GM12875 (cell line): ENCODE data around the gene SENP1.

Experiments
- H3K4me3 ChIP-seq: one replicate; pipeline ENCODE4 v1.5.1; 2011; ENCODE audit warnings: low read depth, low read length, control low read depth
- TF ChIP-seq, protein P1 (sequence below): IDR thresholded peaks from 2 replicates; pipeline ENCODE4 v1.5.1; 2011; ENCODE audit warnings: low read depth, mild to moderate bottlenecking, control low read depth, inconsistent platforms, low read length, moderate library complexity, borderline replicate concordance; ENCODE audit not compliant: insufficient read depth

SENP1 gene

DNA sequence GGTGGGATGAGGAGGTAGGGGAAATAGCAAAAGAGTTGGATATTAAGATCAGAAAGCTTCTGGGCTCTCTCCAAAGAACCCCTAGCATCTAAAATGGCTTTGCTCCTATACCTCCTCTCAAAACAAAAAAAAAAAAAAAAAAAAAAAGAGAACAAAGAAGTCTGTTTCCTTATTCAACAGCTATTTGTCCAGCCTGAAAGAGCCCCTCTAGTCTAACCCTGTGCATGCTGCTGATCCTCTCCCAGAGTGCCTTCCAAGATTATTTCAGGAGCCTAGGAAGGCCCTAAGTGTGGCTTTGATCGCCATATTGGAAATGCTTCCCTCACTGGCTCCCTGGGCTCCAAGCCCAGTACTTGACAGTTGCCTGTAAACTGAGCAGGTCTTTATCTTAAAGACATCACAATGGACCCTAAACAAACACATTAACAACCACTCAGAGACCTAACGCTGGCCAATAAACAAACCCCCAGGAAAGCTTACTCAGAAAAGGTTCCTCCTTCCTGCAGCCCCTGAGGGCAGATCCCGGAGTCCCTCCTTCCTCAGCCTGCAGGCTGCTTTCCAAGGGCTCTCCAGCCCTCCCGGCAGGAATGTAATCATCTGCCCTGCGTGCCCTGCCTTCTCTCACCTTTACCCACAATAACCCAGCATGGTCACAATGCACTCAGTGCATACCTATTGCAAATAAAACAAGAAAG, 84.2 kb downstream of the SENP1 start:
- TF ChIP-seq, protein P1, sequence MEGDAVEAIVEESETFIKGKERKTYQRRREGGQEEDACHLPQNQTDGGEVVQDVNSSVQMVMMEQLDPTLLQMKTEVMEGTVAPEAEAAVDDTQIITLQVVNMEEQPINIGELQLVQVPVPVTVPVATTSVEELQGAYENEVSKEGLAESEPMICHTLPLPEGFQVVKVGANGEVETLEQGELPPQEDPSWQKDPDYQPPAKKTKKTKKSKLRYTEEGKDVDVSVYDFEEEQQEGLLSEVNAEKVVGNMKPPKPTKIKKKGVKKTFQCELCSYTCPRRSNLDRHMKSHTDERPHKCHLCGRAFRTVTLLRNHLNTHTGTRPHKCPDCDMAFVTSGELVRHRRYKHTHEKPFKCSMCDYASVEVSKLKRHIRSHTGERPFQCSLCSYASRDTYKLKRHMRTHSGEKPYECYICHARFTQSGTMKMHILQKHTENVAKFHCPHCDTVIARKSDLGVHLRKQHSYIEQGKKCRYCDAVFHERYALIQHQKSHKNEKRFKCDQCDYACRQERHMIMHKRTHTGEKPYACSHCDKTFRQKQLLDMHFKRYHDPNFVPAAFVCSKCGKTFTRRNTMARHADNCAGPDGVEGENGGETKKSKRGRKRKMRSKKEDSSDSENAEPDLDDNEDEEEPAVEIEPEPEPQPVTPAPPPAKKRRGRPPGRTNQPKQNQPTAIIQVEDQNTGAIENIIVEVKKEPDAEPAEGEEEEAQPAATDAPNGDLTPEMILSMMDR: no peak
- no peak overlapping the region for H3K4me3 ChIP-seq

- TF ChIP-seq, protein P1: no peak
These were observed 86.1 kb downstream of the SENP1 start for GRCh38 chr12:48019639-48020265.

GRCh38 chr12:48018618-48018995, 87.3 kb downstream of the SENP1 start:
- TF ChIP-seq, protein P1: no peak
- no peak overlapping the region for H3K4me3 ChIP-seq

More at GRCh38 chr12:48019639-48020265, 86.1 kb downstream of the SENP1 start:
- H3K4me3 ChIP-seq: no peak overlapping the region

DNA sequence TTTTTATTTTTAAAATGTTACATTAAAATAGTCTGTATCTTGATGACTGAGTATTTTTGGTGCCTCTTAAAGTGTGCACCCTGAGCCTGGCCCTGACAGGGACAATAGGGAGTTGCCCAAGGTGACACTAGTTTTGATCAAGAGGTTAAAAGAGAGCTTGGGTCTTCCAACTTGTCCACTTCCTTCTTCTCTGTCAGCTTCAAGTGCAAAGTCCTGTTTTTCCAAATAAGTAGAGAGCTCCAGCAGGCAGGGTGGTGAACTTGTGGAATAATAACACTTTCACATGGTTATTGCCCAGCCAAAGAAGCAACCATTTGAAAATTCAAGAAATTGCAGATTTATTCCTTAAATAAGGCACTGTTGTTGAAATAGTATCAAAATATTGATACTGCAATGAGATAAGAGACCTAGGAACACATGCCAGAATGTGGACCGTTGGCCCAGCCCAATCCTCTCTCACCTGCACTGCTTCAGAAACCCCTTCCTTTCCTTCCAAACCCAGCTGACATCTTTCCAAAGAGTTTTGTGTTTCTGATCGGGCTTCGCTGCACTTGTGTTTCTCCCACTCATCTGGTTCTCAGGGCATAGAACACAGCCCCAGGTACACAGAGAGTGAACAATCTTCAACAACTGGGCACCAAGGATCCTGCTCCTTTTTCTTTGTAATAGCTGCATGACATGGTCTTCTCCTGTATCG, 87.8 kb downstream of the SENP1 start:
- H3K4me3 ChIP-seq: no peak overlapping the region
- TF ChIP-seq, protein P1: no peak

GRCh38 chr12:48017496-48017895, 88.4 kb downstream of the SENP1 start:
- H3K4me3 ChIP-seq: no peak overlapping the region
- TF ChIP-seq, protein P1: no peak

GRCh38 chr12:48016373-48017020, 89.4 kb downstream of the SENP1 start:
- no peak overlapping the region for H3K4me3 ChIP-seq
- TF ChIP-seq, protein P1: no peak
